Measurements from ENCODE around the gene RRP8.

DNA sequence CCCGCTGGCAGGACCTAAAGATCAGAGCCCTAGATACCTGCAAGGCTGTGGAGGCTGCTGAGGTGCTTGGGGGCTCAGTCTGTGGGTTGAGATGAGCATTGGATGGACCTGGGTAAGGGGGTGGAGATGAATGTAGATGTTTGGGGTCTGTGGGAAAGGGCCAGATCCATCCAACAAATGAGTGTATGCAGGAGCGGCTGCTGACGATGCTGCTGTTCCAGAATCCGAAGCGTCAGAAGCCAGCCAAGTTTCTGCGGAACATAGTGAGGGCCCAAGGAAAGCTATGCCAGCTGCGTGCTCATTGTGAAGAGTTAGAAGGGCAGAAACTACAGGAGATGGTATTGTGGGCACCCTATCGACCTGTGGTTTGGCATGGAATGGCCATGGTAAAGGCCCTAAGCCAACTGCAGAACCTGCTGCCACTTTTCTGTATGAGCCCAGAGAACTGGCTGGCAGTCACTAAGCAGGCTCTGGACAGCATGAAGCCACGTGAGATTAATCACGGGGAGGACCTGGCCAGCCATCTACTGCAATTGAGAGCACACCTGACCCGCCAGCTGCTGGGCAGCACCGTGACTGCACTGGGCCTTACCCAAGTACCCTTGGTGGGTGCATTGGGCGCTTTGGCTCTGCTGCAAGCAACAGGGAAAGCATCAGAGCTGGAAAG, 36.6 kb downstream of the RRP8 start:
- TF ChIP-seq, protein P1, sequence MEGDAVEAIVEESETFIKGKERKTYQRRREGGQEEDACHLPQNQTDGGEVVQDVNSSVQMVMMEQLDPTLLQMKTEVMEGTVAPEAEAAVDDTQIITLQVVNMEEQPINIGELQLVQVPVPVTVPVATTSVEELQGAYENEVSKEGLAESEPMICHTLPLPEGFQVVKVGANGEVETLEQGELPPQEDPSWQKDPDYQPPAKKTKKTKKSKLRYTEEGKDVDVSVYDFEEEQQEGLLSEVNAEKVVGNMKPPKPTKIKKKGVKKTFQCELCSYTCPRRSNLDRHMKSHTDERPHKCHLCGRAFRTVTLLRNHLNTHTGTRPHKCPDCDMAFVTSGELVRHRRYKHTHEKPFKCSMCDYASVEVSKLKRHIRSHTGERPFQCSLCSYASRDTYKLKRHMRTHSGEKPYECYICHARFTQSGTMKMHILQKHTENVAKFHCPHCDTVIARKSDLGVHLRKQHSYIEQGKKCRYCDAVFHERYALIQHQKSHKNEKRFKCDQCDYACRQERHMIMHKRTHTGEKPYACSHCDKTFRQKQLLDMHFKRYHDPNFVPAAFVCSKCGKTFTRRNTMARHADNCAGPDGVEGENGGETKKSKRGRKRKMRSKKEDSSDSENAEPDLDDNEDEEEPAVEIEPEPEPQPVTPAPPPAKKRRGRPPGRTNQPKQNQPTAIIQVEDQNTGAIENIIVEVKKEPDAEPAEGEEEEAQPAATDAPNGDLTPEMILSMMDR (IDR thresholded peaks at IDR 0.05) = no peak
- no peak for TF ChIP-seq POLR2A (IDR thresholded peaks at IDR 0.05)
